Neural cell (in vitro differentiated cells): ENCODE results near the gene ZBTB7C. TPM values are rescaled to one million over a fixed set of nuclear protein-coding genes. Genes with fewer than 3 reads are reported as not detected.

Source experiments
- H2AFZ ChIP-seq: fragments of 200-600, 300-800 bp; sonication (generic), shearing (Covaris generic); 2 replicates; pipeline ENCODE4 v1.6.0; 2014; ENCODE audit warnings: low read depth, mild to moderate bottlenecking, antibody characterized with exemption, low read length, moderate library complexity
- H3F3A ChIP-seq: fragments of 200-600 bp; shearing (Covaris generic); 2 replicates; pipeline ENCODE4 v1.6.1; 2016; ENCODE audit warnings: mild to moderate bottlenecking, moderate library complexity, mixed read lengths, antibody characterized with exemption, low read length; ENCODE audit not compliant: insufficient read depth, poor library complexity, severe bottlenecking
- H3K27ac ChIP-seq: fragments of 200-600, 300-800 bp; sonication (generic), shearing (Covaris generic); 2 replicates; pipeline ENCODE4 v1.5.1; 2014; ENCODE audit warnings: mild to moderate bottlenecking, low read length, moderate library complexity
- H3K27me3 ChIP-seq: fragments of 300-800, 200-600 bp; sonication (generic), shearing (Covaris generic); 2 replicates; pipeline ENCODE4 v1.6.0; 2014; ENCODE audit warnings: mild to moderate bottlenecking, low read depth, low read length, moderate library complexity; ENCODE audit not compliant: insufficient read depth
- H3K36me3 ChIP-seq: fragments of 300-800, 200-600 bp; sonication (generic), shearing (Covaris generic); 2 replicates; pipeline ENCODE4 v1.5.1; 2014; ENCODE audit warnings: mild to moderate bottlenecking, antibody characterized with exemption, low read length, moderate library complexity; ENCODE audit not compliant: insufficient read depth
- H3K4me2 ChIP-seq: fragments of 300-800, 200-600 bp; sonication (generic), shearing (Covaris generic); 2 replicates; pipeline ENCODE4 v1.6.0; 2014; ENCODE audit warnings: mild to moderate bottlenecking, low read length
- H3K4me3 ChIP-seq: fragments of 300-800, 200-600 bp; sonication (generic), shearing (Covaris generic); 2 replicates; pipeline ENCODE4 v1.5.1; 2014; ENCODE audit warnings: mild to moderate bottlenecking, low read length, moderate library complexity
- H3K79me2 ChIP-seq: fragments of 200-600 bp; shearing (Covaris generic); replicated peaks from 2 replicates; pipeline ENCODE4 v1.6.0; 2014; ENCODE audit warnings: mild to moderate bottlenecking, low read length, moderate library complexity; ENCODE audit not compliant: insufficient read depth
- H3K9ac ChIP-seq: fragments of 300-800, 200-600 bp; sonication (generic), shearing (Covaris generic); 2 replicates; pipeline ENCODE4 v1.6.1; 2016; ENCODE audit warnings: mild to moderate bottlenecking, low read length, mixed read lengths
- H3K9me2 ChIP-seq: fragments of 200-600 bp; shearing (Covaris generic); 2 replicates; pipeline ENCODE4 v1.6.1; 2016; ENCODE audit warnings: mild to moderate bottlenecking, low read length, mixed read lengths; ENCODE audit not compliant: insufficient read depth
- H3K9me3 ChIP-seq: fragments of 200-600, 300-800 bp; sonication (generic), shearing (Covaris generic); 2 replicates; pipeline ENCODE4 v1.6.1; 2016; ENCODE audit warnings: mild to moderate bottlenecking, mixed run types, low read length, moderate library complexity, mixed read lengths
- H4K20me1 ChIP-seq: fragments of 200-600 bp; shearing (Covaris generic); 2 replicates; pipeline ENCODE4 v1.6.1; 2016; ENCODE audit warnings: mild to moderate bottlenecking, mixed run types; ENCODE audit not compliant: insufficient read depth
- EP300 ChIP-seq: fragments of 450-650 bp; conservative IDR thresholded peaks from 2 replicates; pipeline ENCODE4 v1.6.1; 2014; ENCODE audit warnings: antibody characterized with exemption, mild to moderate bottlenecking, moderate library complexity; ENCODE audit not compliant: poor library complexity, severe bottlenecking
- EZH2 ChIP-seq: fragments of 200-600, 300-800 bp; shearing (Covaris generic), sonication (generic); IDR thresholded peaks from 2 replicates; pipeline ENCODE4 v1.6.1; 2014; ENCODE audit warnings: antibody characterized with exemption, low read length, borderline replicate concordance, mild to moderate bottlenecking; ENCODE audit not compliant: insufficient read depth, poor library complexity, severe bottlenecking
- MXI1 ChIP-seq: fragments of 450-650 bp; conservative IDR thresholded peaks from 2 replicates; pipeline ENCODE4 v1.6.1; 2014; ENCODE audit warnings: antibody characterized with exemption, mild to moderate bottlenecking; ENCODE audit not compliant: poor library complexity, severe bottlenecking
- POLR2AphosphoS5 ChIP-seq: IDR thresholded peaks from 2 replicates; pipeline ENCODE4 v1.6.1; 2012
- RAD21 ChIP-seq: fragments of 450-650 bp; conservative IDR thresholded peaks from 2 replicates; pipeline ENCODE4 v1.6.1; 2014; ENCODE audit warnings: antibody characterized with exemption, mild to moderate bottlenecking, moderate library complexity
- SMC3 ChIP-seq: fragments of 450-650 bp; conservative IDR thresholded peaks from 2 replicates; pipeline ENCODE4 v1.6.1; 2014; ENCODE audit warnings: antibody characterized with exemption, mild to moderate bottlenecking, moderate library complexity; ENCODE audit not compliant: poor library complexity
- TAF1 ChIP-seq: IDR thresholded peaks from 2 replicates; pipeline ENCODE4 v1.6.1; 2012; ENCODE audit warnings: low read depth
- polyA plus RNA-seq: library from polyadenylated mRNA; depleted of rRNA; stranded (reverse); fragments of >200 nt; gene quantifications from 2 replicates; pipeline ENCODE4 v1.2.3, GENCODE V29; 2014
- TF ChIP-seq, protein P1 (sequence below): IDR thresholded peaks from 2 replicates; pipeline ENCODE4 v1.6.1; 2012; ENCODE audit warnings: borderline replicate concordance
- TF ChIP-seq, protein P2 (sequence below): fragments of 450-650 bp; IDR thresholded peaks from 2 replicates; pipeline ENCODE4 v1.5.1; 2014; ENCODE audit warnings: antibody characterized with exemption, mild to moderate bottlenecking, moderate library complexity; ENCODE audit not compliant: poor library complexity, severe bottlenecking

Gene ZBTB7C
- polyA plus RNA-seq, 1 donor from 2014 or later = 2.4 TPM

DNA sequence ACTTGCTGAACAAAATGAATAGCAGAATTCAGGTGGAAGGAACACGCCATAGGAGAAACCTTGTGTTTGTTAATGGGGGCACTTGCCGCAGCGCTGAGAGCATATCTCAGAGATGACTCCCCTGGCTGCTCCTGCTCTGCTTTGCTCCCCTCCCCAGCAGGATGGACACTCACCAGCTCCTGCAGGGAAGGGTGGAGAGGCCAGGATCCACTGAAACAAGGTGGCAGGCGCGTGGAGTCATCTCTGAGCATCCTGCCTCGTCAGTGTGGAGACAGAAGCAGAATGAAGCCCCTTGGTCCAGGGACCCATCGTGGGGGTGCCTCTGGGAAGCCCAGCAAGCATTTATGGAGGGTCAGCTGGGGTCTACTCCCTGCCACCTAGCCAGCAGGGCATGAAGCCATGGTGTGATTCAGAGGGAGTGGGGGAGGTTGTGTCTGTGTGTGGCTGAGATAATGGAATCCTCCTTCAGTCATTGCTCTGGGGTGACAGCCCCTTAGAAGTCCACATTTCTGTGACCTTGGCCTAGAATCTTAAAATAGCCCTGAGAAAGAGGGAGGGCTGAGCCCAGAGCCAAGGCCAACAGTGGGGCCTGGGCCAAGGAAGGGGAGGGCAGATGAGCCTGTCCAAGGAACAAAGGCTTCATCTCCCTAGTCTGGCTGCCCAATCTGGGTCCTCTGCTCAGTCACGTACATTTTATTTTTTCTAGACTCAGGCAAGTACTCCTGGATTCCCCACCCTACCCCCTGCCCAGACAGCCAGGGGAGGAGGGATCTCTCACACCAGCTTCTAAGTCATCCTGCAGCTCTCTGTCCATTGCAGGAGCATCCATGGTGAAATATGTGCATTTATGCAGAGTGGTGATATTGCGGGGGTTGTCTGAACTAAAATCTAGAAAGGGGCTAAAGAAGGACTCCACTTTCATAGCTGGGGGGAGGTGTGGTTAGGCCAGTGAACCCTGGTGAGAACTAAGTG lies 215.4 kb downstream of the ZBTB7C start:
- no peaks in the 10 kb centered on the region for H3K79me2 ChIP-seq

DNA sequence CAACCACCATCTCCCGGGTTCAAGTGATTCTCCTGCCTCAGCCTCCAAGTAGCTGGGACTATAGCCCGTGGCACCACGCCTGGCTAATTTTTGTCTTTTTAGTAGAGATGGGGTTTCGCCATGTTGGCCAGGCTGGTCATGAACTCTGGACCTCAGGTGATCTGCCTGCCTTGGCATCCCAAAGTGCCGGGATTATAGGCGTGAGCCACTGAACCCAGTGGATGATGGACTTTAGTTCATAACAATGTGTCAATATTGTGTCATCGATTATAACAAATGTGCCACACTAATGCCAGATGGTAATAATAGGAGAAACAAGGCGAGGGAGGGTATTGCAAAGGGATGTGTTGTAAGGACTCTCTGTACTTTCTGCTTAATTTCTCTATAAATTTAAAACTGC lies 216.6 kb downstream of the ZBTB7C start:
- H3K9ac ChIP-seq = no peak overlapping the region
- H3F3A ChIP-seq = no peaks in the 10 kb centered on the region
- H2AFZ ChIP-seq = no peak overlapping the region
- no peaks in the 10 kb centered on the region for H3K27me3 ChIP-seq
- no peaks in the 10 kb centered on the region for H3K9me2 ChIP-seq
- H3K79me2 ChIP-seq = no peaks in the 10 kb centered on the region
- no peaks in the 10 kb centered on the region for H3K36me3 ChIP-seq
- no peaks in the 10 kb centered on the region for H3K9me3 ChIP-seq
- H4K20me1 ChIP-seq = no peaks in the 10 kb centered on the region
- no peak overlapping the region for H3K4me3 ChIP-seq
- H3K27ac ChIP-seq = no peak overlapping the region
- H3K4me2 ChIP-seq = no peak overlapping the region
- no peak for TF ChIP-seq MXI1
- no peak for TF ChIP-seq POLR2AphosphoS5
- TF ChIP-seq, protein P1, sequence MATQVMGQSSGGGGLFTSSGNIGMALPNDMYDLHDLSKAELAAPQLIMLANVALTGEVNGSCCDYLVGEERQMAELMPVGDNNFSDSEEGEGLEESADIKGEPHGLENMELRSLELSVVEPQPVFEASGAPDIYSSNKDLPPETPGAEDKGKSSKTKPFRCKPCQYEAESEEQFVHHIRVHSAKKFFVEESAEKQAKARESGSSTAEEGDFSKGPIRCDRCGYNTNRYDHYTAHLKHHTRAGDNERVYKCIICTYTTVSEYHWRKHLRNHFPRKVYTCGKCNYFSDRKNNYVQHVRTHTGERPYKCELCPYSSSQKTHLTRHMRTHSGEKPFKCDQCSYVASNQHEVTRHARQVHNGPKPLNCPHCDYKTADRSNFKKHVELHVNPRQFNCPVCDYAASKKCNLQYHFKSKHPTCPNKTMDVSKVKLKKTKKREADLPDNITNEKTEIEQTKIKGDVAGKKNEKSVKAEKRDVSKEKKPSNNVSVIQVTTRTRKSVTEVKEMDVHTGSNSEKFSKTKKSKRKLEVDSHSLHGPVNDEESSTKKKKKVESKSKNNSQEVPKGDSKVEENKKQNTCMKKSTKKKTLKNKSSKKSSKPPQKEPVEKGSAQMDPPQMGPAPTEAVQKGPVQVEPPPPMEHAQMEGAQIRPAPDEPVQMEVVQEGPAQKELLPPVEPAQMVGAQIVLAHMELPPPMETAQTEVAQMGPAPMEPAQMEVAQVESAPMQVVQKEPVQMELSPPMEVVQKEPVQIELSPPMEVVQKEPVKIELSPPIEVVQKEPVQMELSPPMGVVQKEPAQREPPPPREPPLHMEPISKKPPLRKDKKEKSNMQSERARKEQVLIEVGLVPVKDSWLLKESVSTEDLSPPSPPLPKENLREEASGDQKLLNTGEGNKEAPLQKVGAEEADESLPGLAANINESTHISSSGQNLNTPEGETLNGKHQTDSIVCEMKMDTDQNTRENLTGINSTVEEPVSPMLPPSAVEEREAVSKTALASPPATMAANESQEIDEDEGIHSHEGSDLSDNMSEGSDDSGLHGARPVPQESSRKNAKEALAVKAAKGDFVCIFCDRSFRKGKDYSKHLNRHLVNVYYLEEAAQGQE = no peak
- TF ChIP-seq RAD21 = no peak
- TF ChIP-seq, protein P2, sequence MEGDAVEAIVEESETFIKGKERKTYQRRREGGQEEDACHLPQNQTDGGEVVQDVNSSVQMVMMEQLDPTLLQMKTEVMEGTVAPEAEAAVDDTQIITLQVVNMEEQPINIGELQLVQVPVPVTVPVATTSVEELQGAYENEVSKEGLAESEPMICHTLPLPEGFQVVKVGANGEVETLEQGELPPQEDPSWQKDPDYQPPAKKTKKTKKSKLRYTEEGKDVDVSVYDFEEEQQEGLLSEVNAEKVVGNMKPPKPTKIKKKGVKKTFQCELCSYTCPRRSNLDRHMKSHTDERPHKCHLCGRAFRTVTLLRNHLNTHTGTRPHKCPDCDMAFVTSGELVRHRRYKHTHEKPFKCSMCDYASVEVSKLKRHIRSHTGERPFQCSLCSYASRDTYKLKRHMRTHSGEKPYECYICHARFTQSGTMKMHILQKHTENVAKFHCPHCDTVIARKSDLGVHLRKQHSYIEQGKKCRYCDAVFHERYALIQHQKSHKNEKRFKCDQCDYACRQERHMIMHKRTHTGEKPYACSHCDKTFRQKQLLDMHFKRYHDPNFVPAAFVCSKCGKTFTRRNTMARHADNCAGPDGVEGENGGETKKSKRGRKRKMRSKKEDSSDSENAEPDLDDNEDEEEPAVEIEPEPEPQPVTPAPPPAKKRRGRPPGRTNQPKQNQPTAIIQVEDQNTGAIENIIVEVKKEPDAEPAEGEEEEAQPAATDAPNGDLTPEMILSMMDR = no peak
- TF ChIP-seq EZH2 = no peak
- TF ChIP-seq TAF1 = no peak
- no peak for TF ChIP-seq EP300

More for the DNA sequence above, 215.4 kb downstream of the ZBTB7C start:
- Histone ChIP-seq H3K4me2 (no peak overlapping the region), H3K4me3 (no peak overlapping the region), H3K9me2 (no peaks in the 10 kb centered on the region), H3K9me3 (no peaks in the 10 kb centered on the region), H3K36me3 (no peaks in the 10 kb centered on the region), H3F3A (no peaks in the 10 kb centered on the region), H3K27ac (no peak overlapping the region), H2AFZ (no peak overlapping the region), H4K20me1 (no peaks in the 10 kb centered on the region), H3K27me3 (no peaks in the 10 kb centered on the region), H3K9ac (no peak overlapping the region)
- TF ChIP-seq MXI1 (no peak), TAF1 (no peak), POLR2AphosphoS5 (no peak), RAD21 (no peak), EP300 (no peak), EZH2 (no peak), SMC3 (no peak)
- TF ChIP-seq, protein P1 = no peak
- TF ChIP-seq, protein P2 = no peak
